HCT116 (cell line): Measurements from ENCODE around the gene WDR4. TPM values are rescaled to one million over a fixed set of nuclear protein-coding genes. Genes with fewer than 3 reads are reported as not detected.

ENCODE experiments used
- ATAC-seq: fragments of 200-7000 bp; cut with Tn5 transposase; 2 replicates; pipeline ENCODE4 v1.9.1; 2020; ENCODE audit warnings: mild to moderate bottlenecking, moderate library complexity
- BruUV-seq: library from RNA; stranded (reverse); fragments of 400-500 nt; replicated peaks from 2 replicates; lab custom pipeline; 2021; lab: Mats Ljungman, UMichigan
- CTCF ChIA-PET: fragments of 300-600 bp; sonication (Branson Sonifier 250); formaldehyde crosslinking; loops from one replicate; lab custom pipeline; 2021; ENCODE audit warnings: antibody characterized with exemption; lab: Charles Lee
- POLR2A ChIA-PET: fragments of 300-600, 350-600 bp; sonication (Branson Sonifier 250); formaldehyde crosslinking; loops from one replicate; lab custom pipeline; 2021; ENCODE audit warnings: antibody characterized with exemption; lab: Charles Lee
- RAD21 ChIA-PET, 2 experiments: fragments of 300-600 bp; sonication (Branson Sonifier 250); formaldehyde crosslinking; loops; one replicate each; lab custom pipeline; 2023; ENCODE audit warnings: low total read pairs in 2 of 2; ENCODE audit not compliant: uncharacterized antibody in 2 of 2, unreplicated experiment in 2 of 2, low non-redundant PET in 1 of 2; lab: Charles Lee
- DNase-seq: peaks from one replicate; pipeline ENCODE4 v3.0.0-alpha.2; 2010; ENCODE audit warnings: low read depth, low spot score
- H2AFZ ChIP-seq: fragments of 200-600 bp; shearing (Covaris generic), sonication (generic); 2 replicates; pipeline ENCODE4 v1.6.1; 2017; ENCODE audit warnings: low read depth, mixed run types, mixed read lengths, antibody characterized with exemption, low read length; ENCODE audit not compliant: poor library complexity, severe bottlenecking
- H3K27ac ChIP-seq: 2 replicates; pipeline ENCODE4 v1.5.1; 2012; ENCODE audit warnings: low read depth, low read length
- H3K27me3 ChIP-seq: fragments of 200-600 bp; sonication (generic); 2 replicates; pipeline ENCODE4 v1.6.1; 2016; ENCODE audit warnings: mixed run types, low read length, mixed read lengths; ENCODE audit not compliant: insufficient read depth
- H3K36me3 ChIP-seq, 2 experiments: fragments of 200-500 bp in 1 of 2; fragments of 200-600 bp in 1 of 2; sonication (Bioruptor generic) in 1 of 2; sonication (generic) in 1 of 2; 2 replicates each; pipeline versions ENCODE4 v1.5.1 to v1.6.1; 2014 to 2016; ENCODE audit warnings: low read length in 2 of 2, inconsistent platforms in 1 of 2, mixed read lengths in 1 of 2, mixed run types in 1 of 2; ENCODE audit not compliant: insufficient read depth in 2 of 2, control insufficient read depth in 1 of 2
- H3K4me1 ChIP-seq, 2 experiments: fragments of 200-600 bp in 1 of 2; sonication (generic) in 1 of 2; 2 replicates each; pipeline versions ENCODE4 v1.5.1 to v1.6.1; 2012 to 2017; ENCODE audit warnings: low read length in 2 of 2, inconsistent platforms in 1 of 2, mild to moderate bottlenecking in 1 of 2, mixed read lengths in 1 of 2, mixed run types in 1 of 2, moderate library complexity in 1 of 2; ENCODE audit not compliant: insufficient read depth in 2 of 2, control insufficient read depth in 1 of 2
- H3K4me2 ChIP-seq: fragments of 200-600 bp; sonication (generic); 2 replicates; pipeline ENCODE4 v1.6.1; 2017; ENCODE audit warnings: mixed run types, low read length, mixed read lengths
- H3K4me3 ChIP-seq, 2 experiments: fragments of 200-600 bp in 1 of 2; sonication (generic) in 1 of 2; replicated peaks in 1 of 2; 2 replicates each; pipeline ENCODE4 v1.5.1; 2011 to 2016; ENCODE audit warnings: low read length in 2 of 2, control low read depth in 1 of 2, low read depth in 1 of 2, mild to moderate bottlenecking in 1 of 2, mixed read lengths in 1 of 2, mixed run types in 1 of 2
- H3K79me2 ChIP-seq: fragments of 200-600 bp; sonication (generic); 2 replicates; pipeline ENCODE4 v1.6.1; 2017; ENCODE audit warnings: mild to moderate bottlenecking, mixed run types, low read length, moderate library complexity, mixed read lengths; ENCODE audit not compliant: insufficient read depth
- H3K9ac ChIP-seq: fragments of 200-600 bp; sonication (generic); 2 replicates; pipeline ENCODE4 v1.6.1; 2016; ENCODE audit warnings: low read length, mixed read lengths
- H3K9me2 ChIP-seq: fragments of 200-600 bp; sonication (generic), shearing (Covaris generic); 2 replicates; pipeline ENCODE4 v1.6.1; 2017; ENCODE audit warnings: mixed run types, mild to moderate bottlenecking, moderate library complexity; ENCODE audit not compliant: insufficient read depth
- H3K9me3 ChIP-seq, 2 experiments: fragments of 200-500 bp in 1 of 2; fragments of 200-600 bp in 1 of 2; sonication (Bioruptor generic) in 1 of 2; sonication (generic) in 1 of 2; 2 replicates each; pipeline ENCODE4 v1.6.1; 2014 to 2017; ENCODE audit warnings: low read length in 2 of 2, mixed read lengths in 2 of 2, inconsistent platforms in 1 of 2, low read depth in 1 of 2, mild to moderate bottlenecking in 1 of 2, mixed run types in 1 of 2, moderate library complexity in 1 of 2; ENCODE audit not compliant: control insufficient read depth in 1 of 2, insufficient read depth in 1 of 2
- H4K20me1 ChIP-seq: fragments of 200-600 bp; sonication (generic), shearing (Covaris generic); 2 replicates; pipeline ENCODE4 v1.6.1; 2017; ENCODE audit warnings: mixed run types, mild to moderate bottlenecking, moderate library complexity; ENCODE audit not compliant: insufficient read depth
- intact Hi-C: fragments of 100-400 bp; cut with micrococcal nuclease; formaldehyde crosslinking; loops from 2 replicates; pipeline ENCODE4 v1.10.0; 2022
- total RNA-seq: library from RNA; stranded (reverse); gene quantifications from one replicate; pipeline ENCODE4 v1.2.1, GENCODE V29; 2021; ENCODE audit not compliant: unreplicated experiment
- TF ChIP-seq, protein P1 (sequence below), 3 experiments: fragments of 200-600 bp in 1 of 3; sonication (generic) in 1 of 3; IDR thresholded peaks in 2 of 3; conservative IDR thresholded peaks in 1 of 3; 2 replicates each; pipeline ENCODE4 v1.5.1; 2012 to 2017; ENCODE audit warnings: low read depth in 2 of 3, low read length in 2 of 3, antibody characterized with exemption in 1 of 3, borderline replicate concordance in 1 of 3, control low read depth in 1 of 3, mild to moderate bottlenecking in 1 of 3, mixed read lengths in 1 of 3, mixed run types in 1 of 3, moderate library complexity in 1 of 3; ENCODE audit not compliant: insufficient read depth in 1 of 3
- TF ChIP-seq, protein P2 (sequence below): IDR thresholded peaks from 2 replicates; pipeline ENCODE4 v1.6.1; 2011; ENCODE audit warnings: mild to moderate bottlenecking, low read length, moderate library complexity; ENCODE audit not compliant: insufficient replicate concordance; ENCODE audit errors: extremely low read depth

Gene WDR4
- total RNA-seq, 1 experiment from 2014 or later: 34.8 TPM

DNA sequence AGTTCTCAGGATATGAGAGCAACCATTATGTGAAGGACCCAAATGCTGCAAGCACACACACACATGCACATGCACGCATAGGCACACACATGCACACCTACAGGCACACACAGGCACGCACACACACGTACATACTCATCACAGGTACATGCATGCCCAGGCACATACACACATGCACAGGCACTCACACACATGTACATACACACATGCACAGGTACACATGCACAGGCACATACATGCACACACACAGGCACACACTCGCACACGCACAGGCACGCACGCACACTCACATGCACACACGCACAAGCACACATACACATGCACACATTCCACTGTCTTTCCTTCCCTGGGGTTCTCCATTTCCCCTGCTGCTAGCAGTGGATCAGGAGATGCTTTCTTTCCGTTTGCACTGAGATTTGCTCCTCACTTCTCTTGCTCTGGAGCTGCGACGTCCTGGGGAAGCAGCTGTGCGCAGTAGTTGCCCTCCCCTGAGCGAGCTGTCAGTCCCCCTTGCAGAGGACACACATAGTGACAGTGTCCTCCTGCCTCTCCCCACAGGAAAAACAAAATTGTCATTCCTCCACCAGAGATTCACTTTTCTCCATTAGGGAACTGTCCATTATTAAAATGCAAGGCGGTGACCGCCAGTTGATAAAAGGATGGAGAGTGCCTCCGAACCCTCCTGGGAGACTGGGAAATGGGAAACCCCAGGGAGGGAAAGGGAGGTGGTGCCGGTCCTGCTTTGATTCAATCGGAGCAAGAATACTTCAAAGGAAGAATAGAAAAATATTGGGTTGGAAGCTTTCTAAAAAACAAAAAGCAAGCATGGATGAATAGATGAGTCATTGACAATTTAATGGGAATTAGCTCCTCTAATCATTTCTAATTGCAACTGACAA, 69.5 kb downstream of the WDR4 start:
- ChIA-PET POLR2A (no interaction called here), CTCF (no interaction called here), RAD21 (no interaction called here)
- Histone ChIP-seq H4K20me1 (no peaks in the 10 kb centered on the region), H3K27me3 (peaks cover 4% of the 10 kb centered on the region; the same call in 1 of the 2 replicates), H3K36me3 (no peaks in the 10 kb centered on the region), H3K4me3 (no peak overlapping the region), H3K27ac (no peak overlapping the region), H3K9me3 (peaks cover 0 to 5% of the 10 kb centered on the region in 2 experiments; a peak in 1 of 4 replicates), H3K79me2 (no peaks in the 10 kb centered on the region), H3K9ac (no peak overlapping the region), H3K9me2 (no peaks in the 10 kb centered on the region), H3K4me1 (no peaks in the 10 kb centered on the region), H3K4me2 (no peak overlapping the region), H2AFZ (no peak overlapping the region)
- DNase-seq (no peak), ATAC-seq (no peak)
- TF ChIP-seq, protein P1, sequence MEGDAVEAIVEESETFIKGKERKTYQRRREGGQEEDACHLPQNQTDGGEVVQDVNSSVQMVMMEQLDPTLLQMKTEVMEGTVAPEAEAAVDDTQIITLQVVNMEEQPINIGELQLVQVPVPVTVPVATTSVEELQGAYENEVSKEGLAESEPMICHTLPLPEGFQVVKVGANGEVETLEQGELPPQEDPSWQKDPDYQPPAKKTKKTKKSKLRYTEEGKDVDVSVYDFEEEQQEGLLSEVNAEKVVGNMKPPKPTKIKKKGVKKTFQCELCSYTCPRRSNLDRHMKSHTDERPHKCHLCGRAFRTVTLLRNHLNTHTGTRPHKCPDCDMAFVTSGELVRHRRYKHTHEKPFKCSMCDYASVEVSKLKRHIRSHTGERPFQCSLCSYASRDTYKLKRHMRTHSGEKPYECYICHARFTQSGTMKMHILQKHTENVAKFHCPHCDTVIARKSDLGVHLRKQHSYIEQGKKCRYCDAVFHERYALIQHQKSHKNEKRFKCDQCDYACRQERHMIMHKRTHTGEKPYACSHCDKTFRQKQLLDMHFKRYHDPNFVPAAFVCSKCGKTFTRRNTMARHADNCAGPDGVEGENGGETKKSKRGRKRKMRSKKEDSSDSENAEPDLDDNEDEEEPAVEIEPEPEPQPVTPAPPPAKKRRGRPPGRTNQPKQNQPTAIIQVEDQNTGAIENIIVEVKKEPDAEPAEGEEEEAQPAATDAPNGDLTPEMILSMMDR (IDR thresholded peaks at IDR 0.05 in 2 of 3, conservative IDR thresholded peaks at IDR 0.05 in 1 of 3; ENCODE audit: borderline replicate concordance in 1 of 3, insufficient read depth in 1 of 3, low read depth in 2 of 3, low read length in 2 of 3): no peak
- TF ChIP-seq, protein P2, sequence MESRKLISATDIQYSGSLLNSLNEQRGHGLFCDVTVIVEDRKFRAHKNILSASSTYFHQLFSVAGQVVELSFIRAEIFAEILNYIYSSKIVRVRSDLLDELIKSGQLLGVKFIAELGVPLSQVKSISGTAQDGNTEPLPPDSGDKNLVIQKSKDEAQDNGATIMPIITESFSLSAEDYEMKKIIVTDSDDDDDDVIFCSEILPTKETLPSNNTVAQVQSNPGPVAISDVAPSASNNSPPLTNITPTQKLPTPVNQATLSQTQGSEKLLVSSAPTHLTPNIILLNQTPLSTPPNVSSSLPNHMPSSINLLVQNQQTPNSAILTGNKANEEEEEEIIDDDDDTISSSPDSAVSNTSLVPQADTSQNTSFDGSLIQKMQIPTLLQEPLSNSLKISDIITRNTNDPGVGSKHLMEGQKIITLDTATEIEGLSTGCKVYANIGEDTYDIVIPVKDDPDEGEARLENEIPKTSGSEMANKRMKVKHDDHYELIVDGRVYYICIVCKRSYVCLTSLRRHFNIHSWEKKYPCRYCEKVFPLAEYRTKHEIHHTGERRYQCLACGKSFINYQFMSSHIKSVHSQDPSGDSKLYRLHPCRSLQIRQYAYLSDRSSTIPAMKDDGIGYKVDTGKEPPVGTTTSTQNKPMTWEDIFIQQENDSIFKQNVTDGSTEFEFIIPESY: no peak
- no TSS peak for BruUV-seq
- intact Hi-C loops: no loop called here
